Mucosa of stomach (tissue), 1 donor: ENCODE results near the gene STX17.

Experiments used
- H3K27me3 ChIP-seq: one replicate; pipeline ENCODE4 v1.7.0; 2013; ENCODE audit warnings: mild to moderate bottlenecking, low read length; ENCODE audit not compliant: control insufficient read depth, insufficient read depth
- H3K36me3 ChIP-seq: one replicate; pipeline ENCODE4 v1.7.0; 2013; ENCODE audit warnings: low read length; ENCODE audit not compliant: control insufficient read depth, insufficient read depth
- H3K4me1 ChIP-seq: one replicate; pipeline ENCODE4 v1.7.0; 2013; ENCODE audit warnings: mild to moderate bottlenecking, low read length; ENCODE audit not compliant: control insufficient read depth, insufficient read depth
- H3K4me3 ChIP-seq: one replicate; pipeline ENCODE4 v1.7.0; 2013; ENCODE audit warnings: low read length
- H3K9ac ChIP-seq: one replicate; pipeline ENCODE4 v1.7.0; 2013; ENCODE audit warnings: mild to moderate bottlenecking, low read length, moderate library complexity
- H3K9me3 ChIP-seq: one replicate; pipeline ENCODE4 v1.7.0; 2013; ENCODE audit warnings: mild to moderate bottlenecking, low read length, moderate library complexity; ENCODE audit not compliant: control insufficient read depth
- donor health status: Pancreatic carcinoma.

STX17 gene

GRCh38 chr9:99953861-99954507 lies 47.5 kb downstream of the STX17 start:
- Histone ChIP-seq H3K4me3 (no peak overlapping the region), H3K9ac (no peak overlapping the region), H3K4me1 (no peaks in the 10 kb centered on the region), H3K36me3 (no peaks in the 10 kb centered on the region), H3K9me3 (no peaks in the 10 kb centered on the region), H3K27me3 (no peaks in the 10 kb centered on the region)

DNA sequence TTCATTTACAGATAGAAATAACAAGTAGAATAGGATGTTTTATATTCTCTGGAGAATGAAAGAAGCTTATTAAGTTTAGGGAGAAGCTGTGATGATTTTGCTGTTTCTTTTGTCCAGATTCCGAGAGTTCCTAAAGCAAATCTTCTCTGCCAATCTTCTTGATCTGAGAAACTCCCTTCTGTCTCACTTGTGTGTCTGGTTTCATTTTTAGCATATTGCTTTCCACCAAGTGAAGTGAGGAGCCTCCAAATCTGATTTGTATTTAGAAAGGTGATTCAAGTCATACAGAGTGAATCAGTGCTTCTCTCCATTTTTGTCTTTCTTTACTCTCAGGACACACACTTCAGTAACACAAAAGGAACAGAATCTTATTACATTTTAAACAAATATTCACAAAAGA lies 48.4 kb downstream of the STX17 start:
- Histone ChIP-seq H3K27me3 (no peaks in the 10 kb centered on the region), H3K9me3 (no peaks in the 10 kb centered on the region)

GRCh38 chr9:99955606-99956005 lies 49.2 kb downstream of the STX17 start:
- no peaks in the 10 kb centered on the region for H3K4me1 ChIP-seq
- no peaks in the 10 kb centered on the region for H3K36me3 ChIP-seq

More for the DNA sequence above, 48.4 kb downstream of the STX17 start:
- H3K4me1 ChIP-seq = no peaks in the 10 kb centered on the region
- no peak overlapping the region for H3K4me3 ChIP-seq
- no peaks in the 10 kb centered on the region for H3K36me3 ChIP-seq
- H3K9ac ChIP-seq = no peak overlapping the region

GRCh38 chr9:99962680-99963261 lies 56.3 kb downstream of the STX17 start:
- Histone ChIP-seq H3K27me3 (no peaks in the 10 kb centered on the region), H3K36me3 (no peaks in the 10 kb centered on the region), H3K9ac (no peak overlapping the region), H3K4me1 (no peaks in the 10 kb centered on the region), H3K9me3 (no peaks in the 10 kb centered on the region), H3K4me3 (no peak overlapping the region)

More at GRCh38 chr9:99955606-99956005, 49.2 kb downstream of the STX17 start:
- no peak overlapping the region for H3K9ac ChIP-seq
- no peaks in the 10 kb centered on the region for H3K27me3 ChIP-seq
- no peaks in the 10 kb centered on the region for H3K9me3 ChIP-seq
- H3K4me3 ChIP-seq = no peak overlapping the region

DNA sequence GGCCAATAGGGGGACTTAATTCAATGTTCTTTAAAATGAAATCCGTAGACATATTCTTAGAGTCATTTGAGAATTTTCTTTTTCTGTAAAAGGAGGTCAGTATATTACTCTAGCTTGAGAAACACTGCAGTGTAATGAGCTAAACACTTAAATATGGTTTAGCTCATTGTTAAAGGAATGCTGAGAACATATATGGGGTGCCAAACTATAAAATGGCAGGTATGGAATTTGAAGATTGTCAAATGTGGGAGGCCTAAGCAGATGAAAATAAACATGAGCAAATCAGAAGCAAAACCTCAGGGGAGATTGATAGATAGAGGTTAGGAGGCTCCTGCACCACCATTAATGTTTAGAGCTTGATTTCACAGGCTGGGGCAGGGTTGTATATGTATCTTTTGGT lies 57.9 kb downstream of the STX17 start:
- Histone ChIP-seq H3K27me3 (no peaks in the 10 kb centered on the region), H3K9ac (no peak overlapping the region), H3K9me3 (no peaks in the 10 kb centered on the region), H3K4me3 (no peak overlapping the region), H3K36me3 (no peaks in the 10 kb centered on the region), H3K4me1 (no peaks in the 10 kb centered on the region)

GRCh38 chr9:99966001-99966400 lies 59.5 kb downstream of the STX17 start:
- H3K4me1 ChIP-seq = no peaks in the 10 kb centered on the region
- no peaks in the 10 kb centered on the region for H3K9me3 ChIP-seq
- no peaks in the 10 kb centered on the region for H3K27me3 ChIP-seq
- H3K9ac ChIP-seq = no peak overlapping the region
- no peaks in the 10 kb centered on the region for H3K36me3 ChIP-seq
- H3K4me3 ChIP-seq = no peak overlapping the region

DNA sequence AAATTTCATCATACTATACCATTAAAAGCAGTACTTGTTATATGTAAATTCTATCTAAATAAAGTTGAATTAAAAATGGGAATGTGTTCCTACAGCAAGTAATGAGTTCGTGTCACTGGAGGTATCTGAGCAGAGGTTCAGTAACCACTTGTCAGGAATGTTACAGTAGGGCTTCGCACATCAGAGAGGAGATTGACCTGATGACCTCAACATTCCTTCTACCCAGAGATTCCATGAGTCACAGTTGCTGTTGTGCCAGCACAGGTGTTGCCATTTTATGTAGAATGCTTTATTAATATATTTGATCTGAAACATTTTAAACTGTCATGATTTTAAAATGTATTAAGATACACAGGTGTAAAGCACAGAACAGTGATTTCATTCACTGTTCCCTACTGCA lies 60.3 kb downstream of the STX17 start:
- Histone ChIP-seq H3K36me3 (no peaks in the 10 kb centered on the region), H3K9ac (no peak overlapping the region), H3K4me3 (no peak overlapping the region)

DNA sequence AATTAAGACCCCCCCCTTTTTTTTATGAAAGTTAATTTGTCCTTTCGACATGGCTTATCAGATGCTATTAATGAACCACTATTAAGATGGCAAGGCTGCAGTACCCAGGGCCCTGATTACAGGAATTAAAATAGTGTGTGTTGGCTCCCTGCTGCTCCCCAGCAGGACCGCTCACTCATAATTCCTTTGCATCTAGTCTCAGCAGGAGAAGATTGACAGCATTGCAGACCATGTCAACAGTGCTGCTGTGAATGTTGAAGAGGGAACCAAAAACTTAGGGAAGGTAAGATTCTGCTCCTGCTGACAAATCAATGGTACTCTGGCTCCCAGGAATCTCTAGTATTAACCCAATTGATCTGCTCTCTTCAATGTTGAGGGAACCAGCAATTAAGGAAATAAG lies 61.0 kb downstream of the STX17 start:
- Histone ChIP-seq H3K36me3 (no peaks in the 10 kb centered on the region), H3K27me3 (no peaks in the 10 kb centered on the region), H3K4me1 (no peaks in the 10 kb centered on the region), H3K4me3 (no peak overlapping the region), H3K9ac (no peak overlapping the region), H3K9me3 (no peaks in the 10 kb centered on the region)

More for the DNA sequence above, 60.3 kb downstream of the STX17 start:
- Histone ChIP-seq H3K9me3 (no peaks in the 10 kb centered on the region), H3K27me3 (no peaks in the 10 kb centered on the region), H3K4me1 (no peaks in the 10 kb centered on the region)

GRCh38 chr9:99970481-99970880 lies 64.0 kb downstream of the STX17 start:
- Histone ChIP-seq H3K9me3 (no peaks in the 10 kb centered on the region), H3K4me1 (no peaks in the 10 kb centered on the region), H3K27me3 (no peaks in the 10 kb centered on the region), H3K9ac (no peak overlapping the region), H3K36me3 (no peaks in the 10 kb centered on the region), H3K4me3 (no peak overlapping the region)

- H3K4me1 ChIP-seq = no peaks in the 10 kb centered on the region
- H3K9me3 ChIP-seq = no peaks in the 10 kb centered on the region
- no peaks in the 10 kb centered on the region for H3K36me3 ChIP-seq
- H3K4me3 ChIP-seq = no peak overlapping the region
- no peak overlapping the region for H3K9ac ChIP-seq
- H3K27me3 ChIP-seq = no peaks in the 10 kb centered on the region
These were observed 65.0 kb downstream of the STX17 start for GRCh38 chr9:99971410-99971809.

DNA sequence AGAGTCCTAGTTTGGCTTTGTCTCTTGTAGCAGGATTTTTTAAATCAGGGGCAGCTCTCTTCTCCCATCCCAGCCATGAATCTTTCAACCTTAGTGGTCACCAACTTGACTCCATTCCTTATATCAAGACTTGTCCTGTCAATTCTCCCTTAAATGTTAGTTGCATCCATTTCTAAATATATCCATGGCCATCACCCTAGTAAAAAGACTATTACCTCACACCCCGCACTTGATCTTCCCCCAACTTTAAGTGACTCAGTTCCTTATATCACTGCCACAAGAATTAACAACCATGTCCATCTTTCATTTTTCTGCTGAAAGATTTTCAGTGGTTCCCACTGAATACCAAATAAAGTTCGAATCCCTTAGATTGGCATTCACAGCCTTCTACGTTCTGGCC lies 67.0 kb downstream of the STX17 start:
- Histone ChIP-seq H3K4me1 (no peaks in the 10 kb centered on the region), H3K36me3 (no peaks in the 10 kb centered on the region), H3K9ac (no peak overlapping the region), H3K4me3 (no peak overlapping the region), H3K27me3 (no peaks in the 10 kb centered on the region), H3K9me3 (no peaks in the 10 kb centered on the region)

- H3K4me1 ChIP-seq = no peaks in the 10 kb centered on the region
- H3K9ac ChIP-seq = no peak overlapping the region
- no peaks in the 10 kb centered on the region for H3K27me3 ChIP-seq
- H3K9me3 ChIP-seq = no peaks in the 10 kb centered on the region
- H3K36me3 ChIP-seq = no peaks in the 10 kb centered on the region
- H3K4me3 ChIP-seq = no peak overlapping the region
These were observed 70.8 kb downstream of the STX17 start for GRCh38 chr9:99977033-99977792.
